ENCODE results near the gene PSMB9. TPM values are rescaled to one million over a fixed set of nuclear protein-coding genes. Genes with fewer than 3 reads are reported as not detected.
A peak's percentile ranks its signal among the peaks of the same experiment; 100 is the strongest.

The PSMB9 gene
- total and polyA plus RNA-seq, 2 donors (not counting 1 experiment from before 2014, with no cell fraction given), result 64.4 to 75.0 TPM

GRCh38 chr6:32855467-32856174 is 1.6 kb downstream of the PSMB9 start:
- DNase-seq (ENCODE audit: low read depth in 2 of 2), result no peak
- no peak overlapping the region for H3K4me2 ChIP-seq (ENCODE audit: extremely low read depth, insufficient read depth, low read length)
- peaks cover 3% of the 10 kb centered on the region for H3K36me3 ChIP-seq (ENCODE audit: control insufficient read depth, insufficient read depth, low read length)
- H3K79me2 ChIP-seq (ENCODE audit: control insufficient read depth, insufficient read depth, low read length), result peaks cover 12% of the 10 kb centered on the region
- H3K27ac ChIP-seq (ENCODE audit: insufficient read depth, low read length), result no peak overlapping the region
- peak overlapping the region in 1 of 4 experiments; percentile 97 for H3K4me3 ChIP-seq (replicated peaks in 1 of 4; ENCODE audit: control extremely low read depth in 1 of 4, insufficient read depth in 1 of 4, low read depth in 3 of 4, low read length in 4 of 4)
- no peak overlapping the region for H3K9ac ChIP-seq (ENCODE audit: insufficient read depth, low read length)
- H3K27me3 ChIP-seq (ENCODE audit: control insufficient read depth, insufficient read depth, low read length), result no peaks in the 10 kb centered on the region
- no peaks in the 10 kb centered on the region for H4K20me1 ChIP-seq (ENCODE audit: control insufficient read depth, extremely low read depth, insufficient read depth, low read length)
- TF ChIP-seq EZH2 (IDR thresholded peaks at IDR 0.05; ENCODE audit: low read length, missing control alignments), result no peak
- TF ChIP-seq CTCF (conservative IDR thresholded peaks at IDR 0.05 in 1 of 2, IDR thresholded peaks at IDR 0.05 in 1 of 2; ENCODE audit: low read depth in 1 of 2, low read length in 2 of 2), result no peak
- no peaks in the 10 kb centered on the region for H3K9me3 ChIP-seq (ENCODE audit: control insufficient read depth, insufficient read depth, low read depth, low read length)
- H2AFZ ChIP-seq (ENCODE audit: low read length), result no peak overlapping the region
- H3K4me1 ChIP-seq (ENCODE audit: control insufficient read depth, extremely low read depth, insufficient read depth, low read length), result peaks cover 6% of the 10 kb centered on the region

GRCh38 chr6:32857156-32857891 is 3.3 kb downstream of the PSMB9 start:
- TF ChIP-seq EZH2 (IDR thresholded peaks at IDR 0.05; ENCODE audit: low read length, missing control alignments) (no peak), CTCF (conservative IDR thresholded peaks at IDR 0.05 in 1 of 2, IDR thresholded peaks at IDR 0.05 in 1 of 2; ENCODE audit: low read depth in 1 of 2, low read length in 2 of 2) (no peak)
- Histone ChIP-seq H2AFZ (ENCODE audit: low read length) (no peak overlapping the region), H4K20me1 (ENCODE audit: control insufficient read depth, extremely low read depth, insufficient read depth, low read length) (no peaks in the 10 kb centered on the region)

GRCh38 chr6:32858194-32858593 is 4.2 kb downstream of the PSMB9 start:
- no peaks in the 10 kb centered on the region for H4K20me1 ChIP-seq (ENCODE audit: control insufficient read depth, extremely low read depth, insufficient read depth, low read length)
- no peaks in the 10 kb centered on the region for H3K79me2 ChIP-seq (ENCODE audit: control insufficient read depth, insufficient read depth, low read length)
- H3K27me3 ChIP-seq (ENCODE audit: control insufficient read depth, insufficient read depth, low read length), result no peaks in the 10 kb centered on the region
- DNase-seq (ENCODE audit: low read depth in 2 of 2), result no peak
- H2AFZ ChIP-seq (ENCODE audit: low read length), result no peak overlapping the region
- no peak overlapping the region for H3K27ac ChIP-seq (ENCODE audit: insufficient read depth, low read length)
- H3K9ac ChIP-seq (ENCODE audit: insufficient read depth, low read length), result no peak overlapping the region
- H3K4me2 ChIP-seq (ENCODE audit: extremely low read depth, insufficient read depth, low read length), result no peak overlapping the region
- H3K4me3 ChIP-seq (replicated peaks in 1 of 4; ENCODE audit: control extremely low read depth in 1 of 4, insufficient read depth in 1 of 4, low read depth in 3 of 4, low read length in 4 of 4), result no peak overlapping the region
- no peaks in the 10 kb centered on the region for H3K9me3 ChIP-seq (ENCODE audit: control insufficient read depth, insufficient read depth, low read depth, low read length)
- no peak for TF ChIP-seq CTCF (conservative IDR thresholded peaks at IDR 0.05 in 1 of 2, IDR thresholded peaks at IDR 0.05 in 1 of 2; ENCODE audit: low read depth in 1 of 2, low read length in 2 of 2)
- no peak for TF ChIP-seq EZH2 (IDR thresholded peaks at IDR 0.05; ENCODE audit: low read length, missing control alignments)
- no peaks in the 10 kb centered on the region for H3K36me3 ChIP-seq (ENCODE audit: control insufficient read depth, insufficient read depth, low read length)
- H3K4me1 ChIP-seq (ENCODE audit: control insufficient read depth, extremely low read depth, insufficient read depth, low read length), result no peaks in the 10 kb centered on the region

More at GRCh38 chr6:32857156-32857891, 3.3 kb downstream of the PSMB9 start:
- H3K9me3 ChIP-seq (ENCODE audit: control insufficient read depth, insufficient read depth, low read depth, low read length), result no peaks in the 10 kb centered on the region
- H3K4me3 ChIP-seq (replicated peaks in 1 of 4; ENCODE audit: control extremely low read depth in 1 of 4, insufficient read depth in 1 of 4, low read depth in 3 of 4, low read length in 4 of 4), result no peak overlapping the region
- no peaks in the 10 kb centered on the region for H3K36me3 ChIP-seq (ENCODE audit: control insufficient read depth, insufficient read depth, low read length)
- peaks cover 2% of the 10 kb centered on the region for H3K79me2 ChIP-seq (ENCODE audit: control insufficient read depth, insufficient read depth, low read length)
- H3K4me1 ChIP-seq (ENCODE audit: control insufficient read depth, extremely low read depth, insufficient read depth, low read length), result no peaks in the 10 kb centered on the region
- no peak overlapping the region for H3K4me2 ChIP-seq (ENCODE audit: extremely low read depth, insufficient read depth, low read length)
- H3K9ac ChIP-seq (ENCODE audit: insufficient read depth, low read length), result no peak overlapping the region
- H3K27ac ChIP-seq (ENCODE audit: insufficient read depth, low read length), result no peak overlapping the region
- H3K27me3 ChIP-seq (ENCODE audit: control insufficient read depth, insufficient read depth, low read length), result no peaks in the 10 kb centered on the region
- DNase-seq (ENCODE audit: low read depth in 2 of 2), result no peak

All from fibroblast of lung (primary cell).